HepG2 (cell line): ENCODE results near the gene VWA1. TPM values are rescaled to one million over a fixed set of nuclear protein-coding genes. Genes with fewer than 3 reads are reported as not detected.
A peak's percentile ranks its signal among the peaks of the same experiment; 100 is the strongest.

Experiments
- ATAC-seq: fragments of 200-7000 bp; cut with Tn5 transposase; 3 replicates; pipeline ENCODE4 v1.9.1; 2020; ENCODE audit warnings: mild to moderate bottlenecking, moderate library complexity
- BruUV-seq: library from RNA; stranded (reverse); fragments of 400-500 nt; replicated peaks from 2 replicates; lab custom pipeline; 2021; lab: Mats Ljungman, UMichigan
- CTCF ChIA-PET: fragments of 300-600 bp; formaldehyde crosslinking; extraction: SDS; loops from one replicate; lab custom pipeline; 2021; ENCODE audit warnings: low total read pairs, inconsistent platforms, low intra/inter-chr PET ratio; lab: Yijun Ruan, JAX
- POLR2A ChIA-PET: fragments of 350-600 bp; sonication (Branson Sonifier 250); formaldehyde crosslinking; loops from one replicate; lab custom pipeline; 2020; ENCODE audit warnings: antibody characterized with exemption, inconsistent platforms; lab: Yijun Ruan, JAX
- DNase-seq: peaks from one replicate; pipeline ENCODE4 v3.0.0-alpha.2; 2015; ENCODE audit warnings: low spot score
- FAIRE-seq: peaks from 3 replicates; lab custom pipeline; 2011; peaks lifted over from hg19 to GRCh38; lab: Jason Lieb, UNC
- H2AFZ ChIP-seq: one replicate; pipeline ENCODE4 v1.6.1; 2011; ENCODE audit warnings: low read length, inconsistent platforms
- H3K27ac ChIP-seq: fragments of 300-600 bp; 3 replicates; pipeline ENCODE4 v1.8.0; 2011; ENCODE audit warnings: mixed run types, mild to moderate bottlenecking, mixed read lengths, low read length, inconsistent platforms; ENCODE audit not compliant: insufficient read depth; ENCODE audit errors: extremely low read length
- H3K27me3 ChIP-seq, 2 experiments: fragments of 200-600 bp in 1 of 2; 2 replicates in 1 of 2; 3 replicates in 1 of 2; pipeline versions ENCODE4 v1.6.0 to v1.8.0; 2011; ENCODE audit warnings: low read length in 2 of 2, mild to moderate bottlenecking in 2 of 2, moderate library complexity in 2 of 2, inconsistent platforms in 1 of 2; ENCODE audit not compliant: insufficient read depth in 2 of 2, control insufficient read depth in 1 of 2
- H3K36me3 ChIP-seq, 2 experiments: fragments of 200-600 bp in 1 of 2; replicated peaks in 1 of 2; 2 replicates in 1 of 2; 3 replicates in 1 of 2; pipeline versions ENCODE4 v1.5.1 to v1.8.0; 2011; ENCODE audit warnings: low read length in 2 of 2, inconsistent platforms in 1 of 2; ENCODE audit not compliant: insufficient read depth in 2 of 2, control insufficient read depth in 1 of 2
- H3K4me1 ChIP-seq: 2 replicates; pipeline ENCODE4 v1.5.1; 2012; ENCODE audit warnings: low read length, inconsistent platforms; ENCODE audit not compliant: insufficient read depth
- H3K4me2 ChIP-seq: 2 replicates; pipeline ENCODE4 v1.6.0; 2011; ENCODE audit warnings: low read depth, low read length, inconsistent platforms
- H3K4me3 ChIP-seq, 3 experiments: fragments of 200-600 bp in 1 of 3; sonication (generic), shearing (Covaris generic) in 1 of 3; replicated peaks in 1 of 3; 2 replicates each; pipeline ENCODE4 v1.5.1; 2011 to 2016; ENCODE audit warnings: low read length in 3 of 3, inconsistent platforms in 2 of 3, low read depth in 2 of 3, mild to moderate bottlenecking in 2 of 3, control low read depth in 1 of 3, mixed read lengths in 1 of 3; ENCODE audit not compliant: insufficient read depth in 1 of 3
- H3K79me2 ChIP-seq: one replicate; pipeline ENCODE4 v1.6.1; 2011; ENCODE audit warnings: low read length, inconsistent platforms; ENCODE audit not compliant: insufficient read depth
- H3K9ac ChIP-seq: 2 replicates; pipeline ENCODE4 v1.6.0; 2011; ENCODE audit warnings: mild to moderate bottlenecking, low read depth, low read length, inconsistent platforms; ENCODE audit not compliant: insufficient read depth
- H3K9me3 ChIP-seq: 2 replicates; pipeline ENCODE4 v1.5.1; 2012; ENCODE audit warnings: mild to moderate bottlenecking, low read length
- H4K20me1 ChIP-seq: 2 replicates; pipeline ENCODE4 v1.6.0; 2011; ENCODE audit warnings: inconsistent platforms, mild to moderate bottlenecking, low read length, moderate library complexity; ENCODE audit not compliant: insufficient read depth
- AHR ChIP-seq: IDR thresholded peaks from 2 replicates; pipeline ENCODE4 v1.6.1; 2018; ENCODE audit warnings: missing genetic modification reagents, missing compliant biosample characterization
- ASH2L ChIP-seq: fragments of 300-600, 200-600 bp; sonication (generic); IDR thresholded peaks from 2 replicates; pipeline ENCODE4 v1.7.0; 2017; ENCODE audit warnings: low read depth, mild to moderate bottlenecking, moderate library complexity, mixed read lengths, low read length; ENCODE audit not compliant: insufficient read length
- CAMTA2 ChIP-seq: sonication (generic); formaldehyde crosslinking; IDR thresholded peaks from 2 replicates; pipeline ENCODE4 v1.4.0; 2020; ENCODE audit warnings: mild to moderate bottlenecking, missing genetic modification reagents, borderline replicate concordance
- DR1 ChIP-seq: sonication (generic); formaldehyde crosslinking; IDR thresholded peaks from 2 replicates; pipeline ENCODE4 v1.8.0; 2021; ENCODE audit warnings: mild to moderate bottlenecking, missing genetic modification reagents, inconsistent platforms
- ELK4 ChIP-seq: sonication (generic); formaldehyde crosslinking; IDR thresholded peaks from 2 replicates; pipeline ENCODE4 v1.9.0; 2021; ENCODE audit warnings: missing genetic modification reagents, borderline replicate concordance
- FOXC1 ChIP-seq: sonication (generic); formaldehyde crosslinking; IDR thresholded peaks from 2 replicates; pipeline ENCODE4 v1.8.0; 2022; ENCODE audit warnings: mild to moderate bottlenecking, missing genetic modification reagents, borderline replicate concordance
- KDM5A ChIP-seq: fragments of 200-600 bp; sonication (generic); IDR thresholded peaks from 2 replicates; pipeline ENCODE4 v1.7.0; 2018; ENCODE audit warnings: antibody characterized with exemption, mild to moderate bottlenecking, low read length, borderline replicate concordance
- MXD3 ChIP-seq: IDR thresholded peaks from 2 replicates; pipeline ENCODE4 v1.6.1; 2016; ENCODE audit warnings: mild to moderate bottlenecking, missing biosample characterization, missing genetic modification reagents
- NAIF1 ChIP-seq: sonication (generic); formaldehyde crosslinking; IDR thresholded peaks from 2 replicates; pipeline ENCODE4 v1.5.0; 2020; ENCODE audit warnings: mild to moderate bottlenecking, missing genetic modification reagents, borderline replicate concordance
- NR3C1 ChIP-seq: sonication (generic); formaldehyde crosslinking; IDR thresholded peaks from 2 replicates; pipeline ENCODE4 v1.4.0; 2020; ENCODE audit warnings: missing genetic modification reagents
- ONECUT2 ChIP-seq: sonication (generic); formaldehyde crosslinking; IDR thresholded peaks from 2 replicates; pipeline ENCODE4 v1.4.0; 2020; ENCODE audit warnings: missing genetic modification reagents
- U2AF1 ChIP-seq: fragments of 200-400 bp; formaldehyde crosslinking; optimal IDR thresholded peaks from 2 replicates; pipeline ENCODE3; 2017; ENCODE audit warnings: mild to moderate bottlenecking, low read depth, low read length
- XBP1 ChIP-seq: sonication (generic); formaldehyde crosslinking; IDR thresholded peaks from 2 replicates; pipeline ENCODE4 v1.5.0; 2020; ENCODE audit warnings: missing genetic modification reagents
- ZEB1 ChIP-seq: IDR thresholded peaks from 2 replicates; pipeline ENCODE4 v1.6.1; 2012; ENCODE audit warnings: mild to moderate bottlenecking, low read depth, inconsistent platforms; ENCODE audit not compliant: insufficient replicate concordance
- ZFP82 ChIP-seq: sonication (generic); formaldehyde crosslinking; IDR thresholded peaks from 2 replicates; pipeline ENCODE4 v1.5.1; 2020; ENCODE audit warnings: mild to moderate bottlenecking, missing genetic modification reagents, borderline replicate concordance
- ZNF138 ChIP-seq: sonication (generic); formaldehyde crosslinking; IDR thresholded peaks from 2 replicates; pipeline ENCODE4 v1.5.0; 2020; ENCODE audit warnings: mild to moderate bottlenecking, low read depth, missing genetic modification reagents
- ZNF160 ChIP-seq: sonication (generic); formaldehyde crosslinking; IDR thresholded peaks from 2 replicates; pipeline ENCODE4 v1.8.0; 2022; ENCODE audit warnings: mild to moderate bottlenecking, inconsistent platforms, missing genetic modification reagents
- ZNF367 ChIP-seq: sonication (generic); formaldehyde crosslinking; IDR thresholded peaks from 2 replicates; pipeline ENCODE4 v1.4.0; 2020; ENCODE audit warnings: missing genetic modification reagents, borderline replicate concordance
- ZNF430 ChIP-seq: sonication (generic); formaldehyde crosslinking; IDR thresholded peaks from 2 replicates; pipeline ENCODE4 v1.9.0; 2021; ENCODE audit warnings: mild to moderate bottlenecking, missing genetic modification reagents
- ZNF446 ChIP-seq: sonication (generic); formaldehyde crosslinking; IDR thresholded peaks from 2 replicates; pipeline ENCODE4 v1.5.0; 2020; ENCODE audit warnings: mild to moderate bottlenecking, missing genetic modification reagents
- ZNF576 ChIP-seq: sonication (generic); formaldehyde crosslinking; IDR thresholded peaks from 2 replicates; pipeline ENCODE4 v1.4.0; 2020; ENCODE audit warnings: mild to moderate bottlenecking, missing genetic modification reagents
- ZNF768 ChIP-seq: sonication (generic); formaldehyde crosslinking; IDR thresholded peaks from 2 replicates; pipeline ENCODE4 v1.4.0; 2020; ENCODE audit warnings: missing genetic modification reagents
- ZNF776 ChIP-seq: sonication (generic); formaldehyde crosslinking; IDR thresholded peaks from 2 replicates; pipeline ENCODE4 v1.4.0; 2020; ENCODE audit warnings: mild to moderate bottlenecking, missing genetic modification reagents
- WGBS: methylation state at CpG from one replicate; pipeline ENCODE4 v1.1.6; 2017; ENCODE audit warnings: low lambda C conversion rate; 5-methylcytosine and 5-hydroxymethylcytosine counted together
- in situ Hi-C: cut with HindIII; loops from 2 replicates; pipeline ENCODE4 v1.10.0; 2017; ENCODE audit warnings: low pct_unique_long_range_greater_than_20kb; ENCODE audit not compliant: extremely low pct_ligation_motif_present
- intact Hi-C: fragments of 100-400 bp; cut with micrococcal nuclease; formaldehyde crosslinking; loops from one replicate; pipeline ENCODE4 v1.10.0; 2022; ENCODE audit not compliant: unreplicated experiment
- polyA plus RNA-seq, 8 experiments: library from polyadenylated mRNA; depleted of rRNA in 3 of 8; stranded (reverse) in 7 of 8; unstranded in 1 of 8; fragments of >200 nt; fragmentation: Illumina TruSeq in 4 of 8; extraction: Trizol in 4 of 8; gene quantifications; 2 replicates each; pipeline versions ENCODE4 v1.2.1 to v1.2.3, GENCODE V29; 2011 to 2016; ENCODE audit warnings: low read depth in 4 of 8, missing spikeins in 1 of 8, mixed read lengths in 1 of 8; ENCODE audit not compliant: insufficient read depth in 1 of 8
- total RNA-seq, 5 experiments: library from RNA; depleted of rRNA; stranded (reverse); fragments of >200 nt; fragmentation: Illumina TruSeq; extraction: Trizol; gene quantifications; 2 replicates each; pipeline ENCODE4 v1.2.3, GENCODE V29; 2016; ENCODE audit warnings: low read depth in 1 of 5

Gene VWA1
- total and polyA plus RNA-seq, 2 of the 13 experiments (the other 11 are each of a cell fraction or from before 2014, with no cell fraction given) = 40.9 to 57.5 TPM

DNA sequence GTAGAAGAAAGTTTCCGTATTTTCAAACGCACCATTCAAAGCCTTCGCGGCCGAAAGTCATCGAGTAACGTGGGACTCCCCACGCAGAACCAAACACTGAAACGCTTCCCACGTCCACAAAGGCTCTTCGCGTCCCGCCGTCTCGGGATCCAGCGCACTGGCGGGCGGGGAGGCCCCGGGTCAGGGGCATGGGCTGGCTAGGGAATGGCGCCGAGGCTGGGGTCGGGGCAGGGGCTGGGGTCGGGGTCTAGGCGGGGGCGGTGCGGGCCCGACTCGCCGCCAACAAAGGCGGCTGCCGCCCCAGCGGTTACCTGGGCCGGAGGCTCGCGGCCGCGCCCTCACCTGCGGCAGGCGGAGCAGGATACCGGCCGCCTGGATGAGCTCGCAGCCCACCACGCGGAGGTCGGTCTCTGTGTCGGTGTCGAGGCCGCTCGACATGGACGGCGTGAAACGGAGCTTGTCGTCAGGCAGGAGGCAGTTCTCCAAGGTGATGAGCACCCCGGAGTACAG, 36.8 kb upstream of the VWA1 start:
- Histone ChIP-seq H3K9ac (peak overlapping the region; percentile 98), H3K4me1 (peaks cover 51% of the 10 kb centered on the region), H2AFZ (no peak overlapping the region), H3K9me3 (no peaks in the 10 kb centered on the region), H3K27ac (peak overlapping the region; percentile 82), H3K4me3 (peak overlapping the region; percentile 75 to 95 (median 93)), H3K4me2 (peak overlapping the region; percentile 85), H4K20me1 (peaks cover 17% of the 10 kb centered on the region), H3K27me3 (no peaks in the 10 kb centered on the region), H3K36me3 (peaks cover 13 to 48% of the 10 kb centered on the region in 2 experiments; a peak in 4 of 5 replicates), H3K79me2 (peaks cover 44% of the 10 kb centered on the region)
- intact Hi-C loops (loop anchor here (2.0 kb wide), 1 partner anchor 22 kb away; no protein-coding TSS in a partner anchor), in situ Hi-C loops (no loop called here)
- POLR2A ChIA-PET = interaction anchor here (0.5 to 12.4 kb wide), 17 partner anchors 9 to 107 kb away, joined by 3 to 355 read pairs (median 8); partner anchors contain the start of genes ANKRD65, AURKAIP1, MRPL20 and MXRA8
- CTCF ChIA-PET = no interaction called here
- no peak for ATAC-seq
- 0% methylated on average over 10 of the region's 54 CpGs for WGBS
- no TSS peak for BruUV-seq
- FAIRE-seq = no peak
- DNase-seq = no peak
- TF ChIP-seq DR1 (CRISPR knock-in tag) = no peak
- TF ChIP-seq ZNF576 (CRISPR knock-in tag) = no peak
- no peak for TF ChIP-seq FOXC1 (CRISPR knock-in tag)
- TF ChIP-seq ZNF160 = no peak
- TF ChIP-seq ZEB1 = no peak
- TF ChIP-seq ASH2L = peak; percentile 39
- TF ChIP-seq U2AF1 = peak; percentile 11
- TF ChIP-seq ZNF138 = peak; percentile 4; the same call in 1 of the 2 replicates
- TF ChIP-seq ZNF768 (CRISPR knock-in tag) = peak; percentile 41; the same call in 1 of the 2 replicates
- no peak for TF ChIP-seq NR3C1 (CRISPR knock-in tag)
- 0 out of 2 replicates have a peak, but pooled peaks have one; percentile 26 for TF ChIP-seq KDM5A
- TF ChIP-seq ZNF430 (CRISPR knock-in tag) = 0 out of 2 replicates have a peak, but pooled peaks have one; percentile 27
- TF ChIP-seq ONECUT2 (CRISPR knock-in tag) = no peak
- 0 out of 2 replicates have a peak, but pooled peaks have one; percentile 0 for TF ChIP-seq MXD3 (CRISPR knock-in tag)
- TF ChIP-seq ZNF776 = 0 out of 2 replicates have a peak, but pooled peaks have one; percentile 7
- TF ChIP-seq ELK4 = 0 out of 2 replicates have a peak, but pooled peaks have one; percentile 3
- no peak for TF ChIP-seq AHR (CRISPR knock-in tag)
- 0 out of 2 replicates have a peak, but pooled peaks have one; percentile 50 for TF ChIP-seq ZFP82 (CRISPR knock-in tag)
- 0 out of 2 replicates have a peak, but pooled peaks have one; percentile 14 for TF ChIP-seq CAMTA2 (CRISPR knock-in tag)
- peak; percentile 46; the same call in 1 of the 2 replicates for TF ChIP-seq ZNF446
- TF ChIP-seq ZNF367 (CRISPR knock-in tag) = no peak
- no peak for TF ChIP-seq XBP1
- TF ChIP-seq NAIF1 (CRISPR knock-in tag) = peak; percentile 10; the same call in 1 of the 2 replicates
